NCI-H510A (cell line): Measurements from ENCODE around the gene DARS1.

Experiments used
- DNase-seq: peaks from one replicate; lab custom pipeline; 2025; lab: John Stamatoyannopoulos, UW

Gene DARS1

DNA sequence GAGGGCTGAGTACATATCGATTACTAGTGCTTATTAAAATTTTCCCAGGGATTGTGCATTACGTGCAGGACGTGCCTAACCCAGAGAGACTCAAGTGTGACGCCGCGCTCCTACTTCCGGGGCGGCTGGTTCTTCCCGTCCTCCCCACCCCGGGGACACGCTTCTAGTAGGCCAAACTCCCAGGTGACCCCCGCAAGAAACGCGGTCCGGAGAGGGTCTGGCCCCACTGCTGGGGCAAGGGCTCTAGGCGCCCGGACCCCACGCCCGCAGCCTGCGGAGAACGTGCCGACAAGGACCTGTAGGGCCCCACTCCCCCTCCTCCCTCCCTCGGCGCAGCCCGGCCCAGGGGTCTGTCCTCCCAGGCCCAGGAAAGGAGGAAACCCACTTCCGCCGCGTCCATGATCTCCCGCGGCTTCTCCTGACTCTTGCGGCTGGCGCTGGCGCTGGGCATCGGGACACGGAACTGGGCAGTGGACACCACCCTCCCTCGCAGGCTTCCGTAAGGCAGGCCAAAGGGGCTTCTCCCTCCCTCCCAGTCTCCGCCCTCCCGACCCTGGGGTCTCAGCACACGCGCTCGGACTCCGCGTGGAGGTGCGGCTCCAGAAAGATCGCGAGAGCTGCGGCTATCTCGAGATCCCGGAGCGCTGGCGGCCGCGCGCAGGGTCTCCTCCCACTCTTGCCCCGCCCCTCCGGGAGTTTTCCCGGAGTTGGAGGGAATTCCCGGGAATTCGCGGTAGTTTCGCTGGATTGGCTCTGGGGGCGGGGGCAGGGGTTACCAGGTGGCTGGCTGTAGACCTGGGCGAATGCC lies at the start of gene DARS1:
TSS of gene DARS1 (minus strand) at position 609 of the 808 bp plus-strand sequence. CDS start at position 451, 158 bp downstream.
- DNase-seq, result peak; percentile 89

DNA sequence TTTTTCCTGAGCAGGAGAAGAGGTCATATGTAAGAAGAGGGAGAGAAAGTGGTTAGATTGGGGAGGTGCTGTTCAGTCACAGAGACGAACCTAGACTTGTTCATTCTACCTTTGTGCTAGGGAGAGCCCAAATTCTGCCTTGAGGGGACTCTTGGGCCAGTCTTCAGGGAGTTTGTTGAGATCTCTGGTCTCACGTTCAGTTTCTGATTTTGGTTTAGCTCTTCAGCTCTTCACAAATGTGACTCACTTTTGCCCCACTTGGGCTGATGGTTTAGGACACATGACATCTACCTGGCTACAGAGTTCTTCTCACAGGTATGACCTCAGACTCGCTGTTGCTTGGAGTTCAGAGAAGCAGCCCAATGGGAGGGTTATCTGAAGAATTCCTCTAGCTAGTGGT lies 49.2 kb upstream of the DARS1 start:
- no peak for DNase-seq

DNA sequence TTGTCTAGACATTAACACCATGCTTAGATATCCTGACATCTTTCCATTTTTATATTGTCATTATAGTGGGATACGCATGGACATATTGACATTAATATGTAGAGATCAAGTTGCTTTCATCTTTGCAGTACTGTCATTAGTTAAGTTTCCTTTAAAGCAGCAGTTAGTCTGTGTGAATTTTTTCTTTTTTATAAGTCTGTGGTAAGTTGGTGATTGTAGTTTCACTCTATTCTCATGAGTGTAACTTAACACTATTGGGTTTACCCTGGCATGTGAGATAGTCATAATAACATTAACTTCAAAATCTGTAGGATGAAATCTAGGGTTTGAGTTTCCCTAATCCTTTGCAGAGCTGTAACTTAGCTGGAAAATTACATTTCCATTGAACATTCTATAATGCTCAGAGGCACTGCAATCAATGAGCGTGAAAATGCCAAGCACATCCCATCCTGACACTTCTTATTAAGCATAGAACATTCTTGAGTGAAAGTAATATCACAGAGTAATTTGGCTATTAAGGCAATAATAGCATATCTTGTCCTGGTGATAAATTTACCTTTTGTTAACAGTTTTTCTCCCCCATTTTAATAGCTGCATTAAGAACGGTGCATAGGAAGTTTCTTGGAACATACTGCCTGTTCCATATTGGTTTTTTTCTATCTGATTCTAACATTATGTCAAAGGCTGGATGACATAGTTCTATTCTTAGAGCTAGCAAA lies 47.5 kb upstream of the DARS1 start:
- no peak for DNase-seq

DNA sequence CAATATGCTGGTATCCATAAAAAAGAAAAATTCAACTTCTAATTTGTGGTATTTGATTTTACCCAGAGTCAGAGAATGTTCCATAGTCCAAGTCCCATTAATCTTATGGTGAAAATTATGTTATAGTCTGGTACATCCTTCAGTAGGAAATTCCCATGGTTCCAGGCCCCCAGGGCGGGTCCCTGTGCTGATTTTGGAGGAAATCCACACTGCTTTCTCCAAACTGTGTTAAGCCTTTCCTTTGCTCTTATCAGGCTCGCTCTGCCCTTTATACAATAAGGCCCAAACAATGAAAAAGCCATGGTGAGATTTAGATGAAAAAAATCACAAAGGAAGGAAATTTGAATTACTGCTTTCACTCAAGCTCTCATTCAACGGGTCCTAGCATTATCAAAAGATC lies 46.8 kb upstream of the DARS1 start:
- DNase-seq, result no peak

DNA sequence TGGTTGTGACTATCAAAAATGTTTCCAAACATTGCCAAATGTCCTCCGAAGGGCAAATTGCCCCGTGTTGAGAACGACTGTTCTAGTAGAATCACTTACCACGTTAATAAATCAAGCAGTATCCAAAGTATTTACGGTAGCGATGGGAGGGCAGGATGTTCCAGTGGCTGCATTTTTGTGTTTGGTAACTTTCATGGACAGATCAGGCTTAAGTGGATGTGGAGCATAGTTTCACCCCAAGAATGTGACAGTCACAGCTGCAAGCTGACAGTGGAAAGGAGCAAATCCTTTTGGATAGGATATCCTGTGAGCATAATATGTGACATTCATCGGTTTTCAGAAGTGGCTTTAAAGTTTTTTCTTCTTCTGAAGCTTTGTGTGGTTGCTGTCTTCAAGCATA lies 46.3 kb upstream of the DARS1 start:
- DNase-seq, result no peak

DNA sequence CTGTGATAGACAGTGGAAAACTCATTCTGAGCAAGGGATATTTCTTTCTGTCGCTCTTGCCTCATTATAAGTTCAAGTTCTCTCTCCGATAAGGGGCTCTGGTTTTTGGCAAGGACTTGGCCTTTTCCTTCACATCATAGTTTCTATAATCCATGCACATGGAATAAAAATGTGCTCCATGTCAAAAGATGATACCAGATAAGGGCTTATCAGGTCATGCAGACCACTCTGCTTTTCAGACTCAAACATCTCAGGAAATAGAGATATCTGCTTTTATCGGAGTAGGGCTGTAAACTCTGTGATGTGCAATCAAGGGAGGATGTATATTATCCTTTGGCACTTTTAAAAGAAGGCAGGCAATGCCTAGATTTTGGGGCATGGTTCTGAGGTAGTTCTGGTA lies 45.0 kb upstream of the DARS1 start:
- no peak for DNase-seq

DNA sequence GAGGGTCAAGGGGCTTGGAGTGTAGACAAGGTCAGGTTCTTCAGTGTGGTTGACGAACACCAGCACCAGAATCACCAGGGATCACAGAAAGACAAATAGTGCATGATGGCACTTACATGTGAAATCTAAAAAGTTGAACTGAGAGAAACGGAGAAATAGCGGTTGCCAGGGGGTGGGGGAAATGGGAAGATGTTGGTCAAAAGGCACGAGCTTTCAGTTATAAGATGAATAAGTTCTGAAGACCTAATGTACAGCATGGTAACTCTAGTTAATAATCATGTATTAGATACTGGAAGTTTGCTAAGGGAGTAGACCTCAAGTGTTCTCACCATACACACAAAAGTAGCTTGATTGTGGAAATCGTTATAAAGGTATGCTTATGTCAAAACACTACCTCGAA lies 43.7 kb upstream of the DARS1 start:
- DNase-seq, result no peak

DNA sequence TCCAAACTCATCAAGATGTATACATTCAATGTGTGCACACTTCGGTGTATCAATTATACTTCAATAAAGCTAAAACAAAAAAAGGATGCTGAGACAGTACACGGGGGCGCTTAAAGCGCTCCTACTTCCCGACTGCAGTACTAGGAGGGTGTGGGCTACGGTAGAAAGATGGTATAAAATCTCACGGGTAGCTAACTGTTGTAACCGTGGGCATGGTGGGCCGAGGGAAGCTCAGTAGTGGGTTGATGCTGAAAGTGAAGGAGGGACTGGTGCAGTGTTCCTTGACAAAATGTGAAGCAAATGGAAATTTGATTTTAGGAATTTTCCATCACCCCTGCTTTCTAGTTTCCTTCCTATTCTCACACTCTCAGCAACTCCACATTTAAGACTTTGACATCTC lies 42.6 kb upstream of the DARS1 start:
- no peak for DNase-seq

DNA sequence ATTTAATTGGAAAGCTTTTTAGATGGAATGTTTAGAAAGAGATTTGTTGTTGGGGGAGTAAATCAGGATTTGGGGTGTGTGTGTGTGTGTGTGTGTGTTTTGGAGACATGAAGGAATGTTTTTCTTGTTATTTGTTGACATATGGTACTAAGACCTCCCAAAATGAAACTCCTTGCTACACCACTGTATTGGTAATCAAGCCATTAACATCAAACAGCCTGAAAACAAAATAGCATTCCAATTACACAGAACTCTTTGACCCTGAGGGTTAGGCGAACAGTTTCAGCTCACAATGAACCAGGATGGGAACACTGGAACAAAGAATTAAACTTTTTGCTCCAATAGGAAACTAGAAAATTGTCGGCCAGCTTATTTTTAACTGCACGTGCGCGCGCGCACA lies 41.7 kb upstream of the DARS1 start:
- no peak for DNase-seq

DNA sequence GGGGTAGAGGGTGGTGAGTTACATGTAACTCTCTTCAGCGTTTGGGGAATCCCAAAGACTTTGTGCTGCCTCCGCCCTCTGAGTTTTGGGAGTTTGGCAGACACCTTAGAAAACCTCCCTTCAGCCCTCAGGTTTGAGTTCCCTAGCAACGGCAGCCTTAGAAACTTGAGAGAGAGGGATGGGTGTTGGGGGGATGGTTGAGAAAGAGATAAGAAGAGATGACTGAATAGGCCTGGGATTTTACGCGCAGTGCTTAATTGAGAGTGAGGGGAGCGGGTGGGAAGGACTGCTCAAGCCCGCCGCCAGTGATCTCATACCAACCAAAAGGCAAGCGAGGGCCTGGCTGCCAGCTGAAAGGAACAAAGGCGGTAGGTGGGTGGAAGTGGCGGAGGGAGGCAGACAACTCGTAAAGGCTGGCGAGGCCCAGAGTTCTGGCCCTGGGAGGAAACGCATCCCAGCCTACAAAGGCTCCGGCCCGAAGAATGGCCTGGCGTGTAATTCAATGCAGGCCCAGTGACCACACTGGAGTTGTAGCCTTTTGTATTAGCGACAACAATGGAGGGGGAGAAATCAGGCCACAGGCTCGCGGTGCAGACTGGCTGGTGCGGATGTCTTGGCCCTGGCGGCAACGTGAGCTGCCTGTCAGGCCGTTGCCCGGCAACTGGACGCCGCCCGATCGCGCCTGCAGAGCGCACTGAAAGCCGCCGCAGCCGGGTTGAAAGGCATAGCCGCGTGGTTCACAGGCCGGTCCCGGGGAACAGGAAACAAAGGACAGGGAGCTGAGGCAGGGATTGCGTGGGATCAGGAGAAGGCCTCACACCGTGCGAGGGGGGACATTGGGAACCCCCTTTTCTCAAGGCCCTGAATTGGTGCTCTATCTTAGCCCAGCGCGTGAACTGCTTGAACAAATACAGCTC lies 39.9 kb upstream of the DARS1 start:
- peak; percentile 79 for DNase-seq

DNA sequence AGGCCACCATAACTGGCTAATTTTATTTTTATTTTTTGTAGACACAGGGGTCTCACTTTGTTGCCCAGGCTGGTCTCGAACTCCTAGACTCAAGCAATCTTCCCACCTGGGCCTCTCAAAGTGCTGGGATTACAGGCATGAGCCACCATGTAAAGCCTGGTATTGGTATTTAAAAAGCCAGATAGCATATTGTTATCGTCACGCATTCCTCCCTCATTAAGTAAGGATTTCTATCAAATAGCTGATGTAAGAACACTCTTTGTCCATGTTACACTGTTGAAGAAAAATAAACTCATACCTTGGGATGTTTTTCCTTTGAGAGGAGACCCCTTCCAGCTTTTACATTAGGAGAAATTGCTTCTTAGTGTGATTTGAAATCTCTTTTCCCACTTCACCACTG lies 39.2 kb upstream of the DARS1 start:
- no peak for DNase-seq

DNA sequence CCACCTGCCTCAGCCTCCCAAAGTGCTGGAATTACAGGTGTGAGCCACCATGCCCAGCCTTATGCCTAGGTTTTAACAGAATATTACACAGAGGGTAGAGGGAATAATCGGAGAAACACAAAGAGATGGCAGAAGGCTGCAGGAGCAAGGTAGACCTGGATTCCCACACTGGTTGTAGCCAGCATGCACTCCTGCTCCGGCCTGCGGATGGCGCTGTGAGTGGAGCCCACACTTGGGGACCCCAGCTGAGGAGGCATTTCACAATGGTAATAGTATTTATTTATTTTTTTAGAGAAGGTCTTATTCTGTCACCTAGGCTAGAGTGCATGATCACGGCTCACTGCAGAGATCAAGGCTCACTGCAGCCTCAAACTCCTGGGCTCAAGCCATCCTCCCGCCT lies 38.8 kb upstream of the DARS1 start:
- no peak for DNase-seq

DNA sequence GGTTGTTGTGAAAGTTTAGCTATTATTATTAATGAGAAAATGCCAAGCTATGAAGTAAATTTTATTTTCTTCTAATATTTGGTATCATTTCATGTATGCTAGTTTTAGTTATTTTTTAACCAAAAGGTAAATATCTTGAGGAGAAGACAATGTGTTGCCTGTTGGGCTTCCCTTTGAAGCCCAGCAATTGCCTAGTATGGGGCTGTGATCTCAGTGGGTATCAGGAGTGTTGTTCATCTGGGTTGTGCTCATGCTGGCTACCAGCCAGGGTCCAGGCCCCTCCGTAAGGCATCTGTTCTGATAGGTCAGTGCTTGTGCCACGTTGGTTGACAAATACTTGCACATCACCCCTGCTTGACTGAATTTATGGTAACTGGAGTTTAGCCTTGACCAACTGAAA lies 38.0 kb upstream of the DARS1 start:
- DNase-seq, result no peak

DNA sequence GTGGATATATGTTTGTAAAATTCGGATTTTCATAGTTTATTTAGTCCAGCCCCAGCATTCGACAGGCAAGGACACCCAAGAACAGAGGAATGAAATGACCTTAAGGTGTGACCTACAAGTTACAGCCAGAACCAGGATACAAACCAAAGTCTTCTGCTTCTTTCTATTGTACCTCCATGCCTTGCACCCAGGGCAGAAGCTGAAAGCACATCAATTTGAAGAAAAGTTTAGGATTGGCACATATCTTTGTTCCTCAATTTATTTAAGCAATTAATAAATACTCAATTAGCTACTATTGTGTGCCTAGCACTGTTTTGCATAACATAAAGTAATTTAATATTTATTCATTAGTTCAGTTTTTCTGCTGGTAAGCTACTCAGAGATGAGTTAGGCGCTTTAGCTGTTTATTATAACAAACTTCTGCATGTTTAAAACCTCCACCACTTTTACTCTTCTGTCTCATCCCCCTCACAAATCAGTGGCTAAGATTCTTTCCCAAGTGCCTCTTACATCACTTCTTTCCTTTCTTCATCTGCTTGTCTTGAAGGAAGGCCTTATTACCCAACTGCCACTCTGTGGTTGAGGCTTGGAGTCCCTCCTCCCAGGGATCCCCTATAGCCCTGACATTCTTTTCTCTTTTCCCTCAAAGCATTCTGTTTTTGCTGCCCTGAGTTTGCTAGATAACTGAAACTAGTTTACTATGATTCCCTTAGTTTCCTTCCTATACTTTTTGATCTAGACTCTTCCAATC lies 37.1 kb upstream of the DARS1 start:
- DNase-seq, result no peak

DNA sequence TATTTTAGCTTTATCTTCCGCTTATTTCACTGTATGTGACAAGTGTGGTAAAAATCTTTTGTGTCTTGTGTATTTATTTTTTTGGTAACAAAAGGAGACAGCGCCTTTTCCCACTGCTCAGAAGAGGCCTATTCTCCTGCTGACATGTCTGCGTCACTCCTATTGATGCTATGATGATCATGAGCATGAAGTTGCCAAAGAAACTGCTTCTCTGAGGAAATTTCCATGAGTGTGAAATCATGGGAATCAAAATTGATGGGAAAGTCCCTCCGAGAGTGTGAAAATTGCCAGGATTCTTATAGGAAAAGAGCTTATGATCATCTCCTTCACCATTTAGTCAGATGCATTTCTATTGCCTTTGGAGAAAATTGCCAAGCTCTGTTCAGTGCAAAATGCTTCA lies 36.5 kb upstream of the DARS1 start:
- DNase-seq, result no peak

DNA sequence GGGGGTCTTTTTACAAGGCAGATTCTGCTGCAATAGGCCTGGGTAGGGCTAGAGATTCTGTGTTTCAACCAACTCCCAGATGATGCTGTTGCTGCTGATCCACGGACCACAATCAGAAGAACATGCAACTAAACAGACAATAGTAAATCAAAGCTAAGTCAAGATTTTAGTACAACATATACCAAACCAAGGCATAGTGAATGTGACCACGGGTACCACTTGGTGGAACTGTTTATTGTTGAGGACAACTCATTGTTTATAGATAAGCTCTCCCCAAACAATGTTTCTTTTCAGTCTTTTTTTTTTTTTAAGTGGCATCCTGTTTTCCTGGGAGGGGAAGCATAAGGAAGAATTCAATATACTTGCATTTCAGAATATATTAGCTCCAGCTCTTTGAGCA lies 36.0 kb upstream of the DARS1 start:
- no peak for DNase-seq

DNA sequence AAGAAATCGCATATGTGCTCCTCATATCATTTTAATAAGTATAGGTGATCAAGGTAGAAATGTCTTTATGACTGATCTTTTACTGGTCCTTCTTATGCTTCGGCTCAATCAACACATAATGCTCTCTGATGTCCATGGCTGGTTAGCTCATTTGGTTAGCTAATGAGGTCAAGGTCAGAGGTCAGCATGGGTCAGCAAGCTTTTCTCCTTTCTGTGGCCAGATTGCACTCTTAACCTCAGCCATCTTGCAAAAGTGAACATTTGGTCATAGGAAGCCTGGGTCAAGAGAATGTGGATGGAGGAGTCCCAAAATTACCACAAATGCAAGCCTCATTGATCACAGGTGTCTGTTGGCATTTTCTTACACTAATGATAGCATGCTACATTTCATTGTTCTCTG lies 35.4 kb upstream of the DARS1 start:
- DNase-seq, result no peak

DNA sequence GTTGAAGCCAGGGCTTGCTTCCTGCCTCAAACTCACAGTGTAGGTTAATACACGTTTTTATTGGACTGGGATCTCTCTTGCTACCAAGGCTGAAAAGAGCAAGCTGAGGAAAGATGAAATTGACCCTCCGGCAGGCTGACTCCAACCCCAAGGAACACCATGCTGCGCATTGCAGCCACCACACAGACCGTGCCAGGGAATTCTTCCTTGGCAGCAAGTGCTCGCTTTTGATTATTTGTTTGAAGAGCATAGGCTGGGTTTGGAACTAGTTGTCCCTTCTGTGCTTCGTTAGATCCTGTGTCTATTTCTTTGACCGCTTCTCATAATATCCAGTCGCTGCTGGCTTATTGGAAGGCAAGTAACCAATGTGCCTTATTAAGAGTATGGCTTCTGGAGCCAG lies 34.4 kb upstream of the DARS1 start:
- no peak for DNase-seq

DNA sequence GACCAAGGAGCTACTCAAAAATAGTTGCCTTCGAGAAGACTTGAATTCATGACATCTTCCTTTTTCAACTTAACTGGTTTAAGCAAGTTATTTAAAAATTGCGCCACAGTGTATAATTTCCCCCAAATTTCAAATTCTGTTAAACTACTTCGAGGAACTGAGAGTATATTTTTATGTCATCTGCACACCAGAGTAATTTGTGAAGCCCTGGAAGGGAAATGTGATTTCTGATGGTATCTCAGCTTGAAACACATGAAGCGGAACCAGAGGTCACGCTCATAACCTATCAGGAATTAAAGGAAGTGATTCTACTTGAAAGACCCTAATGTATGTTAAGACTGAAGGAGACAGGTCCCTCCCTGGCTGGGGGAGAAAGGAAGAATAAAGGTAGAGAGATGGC lies 33.9 kb upstream of the DARS1 start:
- DNase-seq, result no peak

DNA sequence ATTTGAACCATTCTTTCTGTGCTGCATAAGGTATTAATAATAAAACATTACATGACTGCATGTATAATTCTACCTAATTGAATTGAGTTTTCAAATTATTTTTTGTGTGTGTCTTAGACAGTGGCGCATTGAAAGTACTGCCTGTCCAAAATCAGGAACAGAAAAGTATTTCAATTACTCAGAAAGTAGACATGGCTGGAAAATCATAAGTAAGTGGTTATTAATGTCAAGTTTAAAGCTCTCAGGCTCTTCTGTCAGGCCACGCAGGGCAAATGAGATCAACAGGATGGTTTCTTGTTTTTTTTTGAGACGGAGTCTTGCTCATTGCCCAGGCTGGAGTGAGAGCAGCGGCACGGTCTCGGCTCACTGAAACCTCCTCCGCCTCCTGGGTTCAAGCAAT lies 32.4 kb upstream of the DARS1 start:
- no peak for DNase-seq

DNA sequence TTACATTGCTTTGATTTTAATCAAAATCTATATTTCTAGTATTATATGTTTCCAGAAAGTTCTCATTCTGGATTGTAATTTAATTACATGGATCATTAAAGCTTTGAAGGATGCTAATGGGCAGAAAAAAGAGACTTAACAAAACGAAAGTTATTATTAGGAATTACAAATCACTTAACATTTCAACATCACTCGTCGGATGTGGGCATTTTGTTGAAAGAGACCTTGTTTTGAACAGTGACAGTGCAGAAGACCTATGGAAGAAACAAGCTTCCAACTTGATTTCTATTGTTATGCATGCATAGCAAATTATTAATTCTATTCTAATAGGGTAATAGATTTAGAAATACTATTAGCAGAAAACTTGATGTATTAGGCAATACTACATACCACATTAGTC lies 31.4 kb upstream of the DARS1 start:
- no peak for DNase-seq

DNA sequence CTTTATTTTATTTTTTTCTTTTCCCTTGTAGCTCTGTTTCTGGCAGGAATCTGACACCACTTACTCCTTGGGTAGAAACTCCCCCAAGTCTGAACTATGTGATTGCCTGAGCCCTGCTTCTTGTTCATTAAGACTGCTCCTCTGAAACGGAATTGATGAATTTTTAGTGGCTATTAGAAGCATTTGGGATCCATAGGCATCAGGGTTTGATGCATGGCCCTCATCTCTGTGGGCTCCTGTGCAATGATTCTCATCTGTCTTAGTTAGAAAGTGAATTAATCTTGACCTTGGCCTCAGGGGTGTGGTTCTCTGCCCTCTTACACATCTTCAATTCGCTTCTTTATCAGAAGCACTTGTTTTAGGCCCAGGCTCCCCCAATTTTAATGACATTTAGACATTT lies 31.0 kb upstream of the DARS1 start:
- no peak for DNase-seq
